ENCODE measurements around the gene SNX24. TPM values are rescaled to one million over a fixed set of nuclear protein-coding genes. Genes with fewer than 3 reads are reported as not detected.
"Not testable (repeated sequence)": the region's sequence is repeated elsewhere in the genome, so short reads cannot be mapped to it uniquely, and the experiment has no call there.

Gene SNX24, protein sequence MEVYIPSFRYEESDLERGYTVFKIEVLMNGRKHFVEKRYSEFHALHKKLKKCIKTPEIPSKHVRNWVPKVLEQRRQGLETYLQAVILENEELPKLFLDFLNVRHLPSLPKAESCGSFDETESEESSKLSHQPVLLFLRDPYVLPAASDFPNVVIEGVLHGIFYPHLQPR
- polyA plus RNA-seq (ENCODE audit: insufficient read length), result 12.0 TPM

DNA sequence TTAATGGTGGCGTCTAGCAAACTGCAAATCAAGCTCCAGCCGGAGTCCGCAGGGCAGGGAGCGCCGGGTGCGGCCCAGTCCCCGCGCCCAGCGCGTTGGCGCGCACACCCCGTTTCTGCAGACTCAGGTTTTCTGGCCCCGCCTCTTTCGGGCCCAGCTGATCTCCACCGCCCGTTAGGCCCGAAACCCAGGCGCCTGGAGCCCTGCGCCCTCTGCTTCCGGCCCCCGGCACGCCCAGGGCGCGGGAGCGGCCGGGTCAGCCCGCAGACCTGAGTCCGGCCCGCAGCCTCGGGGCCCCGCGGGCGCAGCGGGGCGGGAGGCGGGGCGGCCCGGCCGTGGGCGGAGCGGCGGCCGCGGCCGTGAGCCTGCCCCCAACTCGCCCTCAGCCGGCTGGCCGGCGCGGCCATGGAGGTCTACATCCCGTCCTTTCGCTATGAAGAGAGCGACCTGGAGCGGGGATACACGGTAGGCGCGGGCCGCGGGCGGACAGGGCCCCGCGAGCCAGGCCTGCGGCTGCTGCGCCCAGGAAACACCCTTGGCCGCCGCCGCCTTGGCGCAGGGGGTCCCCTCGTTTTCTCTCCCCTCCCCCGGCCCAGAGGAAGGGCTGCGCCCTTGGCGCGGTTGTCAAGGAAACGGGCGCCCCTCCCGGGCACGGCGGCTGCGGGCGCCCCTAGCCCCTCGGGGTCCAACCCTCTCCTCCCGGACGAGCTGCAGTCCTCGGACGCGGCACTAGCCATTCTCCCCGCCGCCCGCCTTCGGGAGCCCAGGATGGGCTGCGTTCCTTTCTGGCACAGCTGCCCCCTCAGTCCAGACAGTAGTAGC, at the start of gene SNX24:
SNX24 (plus strand) TSS at position 385 of the 822 bp plus-strand sequence; CDS start at position 406, 21 bp downstream.
- peak; percentile 34 for DNase-seq (ENCODE audit: low read depth)

DNA sequence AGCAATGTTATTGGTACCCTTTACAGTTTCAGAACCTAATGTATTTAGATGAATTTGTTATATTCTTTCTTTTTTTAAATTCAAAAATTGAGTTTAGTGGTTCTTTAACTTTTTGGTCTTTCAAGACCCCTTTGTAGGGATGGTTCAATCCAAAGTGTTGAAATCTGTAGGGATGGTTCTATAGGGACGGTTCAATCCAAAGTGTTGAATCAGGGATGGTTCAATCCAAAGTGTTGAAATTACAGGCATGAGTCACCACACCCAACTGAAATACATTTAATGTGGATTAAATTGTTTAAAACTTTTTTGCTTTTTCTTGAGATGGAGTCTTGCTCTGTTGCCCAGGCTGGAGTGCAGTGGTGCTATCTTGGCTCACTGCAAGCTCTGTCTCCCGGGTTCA, 39.9 kb upstream of the SNX24 start:
- DNase-seq (ENCODE audit: low read depth), result no peak

DNA sequence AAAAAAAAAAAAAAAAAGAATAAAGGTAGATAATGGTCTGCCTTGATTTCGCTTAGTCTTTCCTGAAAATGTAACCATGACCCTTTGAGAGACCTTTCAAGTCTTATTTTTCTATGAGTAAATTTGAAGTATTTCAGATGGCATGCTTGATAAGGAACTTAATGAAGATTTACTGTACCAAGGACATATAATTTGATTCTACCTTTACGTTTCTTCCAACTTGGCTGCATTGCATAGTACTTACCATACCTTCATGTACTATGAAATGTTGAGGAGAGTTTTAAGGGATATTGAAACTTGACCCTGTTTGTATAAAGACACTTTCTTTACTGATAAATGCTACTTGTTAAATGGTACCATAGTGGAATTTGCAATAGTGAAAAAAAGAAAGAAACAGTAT, 35.0 kb upstream of the SNX24 start:
- DNase-seq (ENCODE audit: low read depth), result no peak

DNA sequence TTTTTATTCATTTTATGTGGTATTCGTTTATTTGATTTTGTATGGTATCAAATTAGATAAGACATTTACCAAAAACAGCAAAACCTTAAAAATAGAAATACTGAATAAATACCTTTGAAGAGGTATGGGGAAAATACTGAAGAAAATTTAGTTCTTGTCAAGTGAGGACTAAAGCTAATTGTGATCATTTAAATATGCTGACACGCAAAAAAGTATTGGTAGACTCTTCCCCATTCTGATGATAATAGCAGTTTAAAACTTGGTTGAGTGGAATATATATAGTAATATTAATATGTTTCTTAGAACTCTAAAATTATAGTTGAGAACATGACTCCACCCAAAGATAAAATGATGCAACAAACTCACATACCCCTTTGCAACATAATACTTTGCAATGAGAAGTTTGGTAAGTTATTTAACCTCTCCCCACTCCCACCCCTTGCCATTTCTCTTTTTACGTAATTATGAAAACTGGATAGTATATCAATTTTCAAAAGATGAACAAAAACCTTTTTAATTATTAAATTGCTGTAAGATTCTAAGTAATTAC, 30.1 kb upstream of the SNX24 start:
- no peak for DNase-seq (ENCODE audit: low read depth)

DNA sequence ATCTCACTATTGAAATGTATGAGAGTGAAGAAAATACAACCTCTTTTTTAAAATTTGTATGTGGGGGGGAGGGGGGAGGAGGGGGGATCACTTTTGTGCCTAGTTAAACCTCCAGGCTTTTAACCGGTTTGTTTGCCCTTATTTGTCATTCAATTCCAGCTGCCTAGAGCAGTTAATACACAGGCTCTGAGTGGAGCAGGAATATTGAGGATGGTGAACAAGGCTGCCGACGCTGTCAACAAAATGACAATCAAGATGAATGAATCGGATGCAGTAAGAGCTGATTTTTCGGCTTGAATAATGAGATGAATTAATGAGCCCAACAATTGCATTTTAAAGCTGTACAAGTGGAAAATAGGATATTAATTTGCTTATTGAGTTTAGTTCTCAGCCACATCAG, 28.7 kb upstream of the SNX24 start:
- DNase-seq (ENCODE audit: low read depth), result no peak

DNA sequence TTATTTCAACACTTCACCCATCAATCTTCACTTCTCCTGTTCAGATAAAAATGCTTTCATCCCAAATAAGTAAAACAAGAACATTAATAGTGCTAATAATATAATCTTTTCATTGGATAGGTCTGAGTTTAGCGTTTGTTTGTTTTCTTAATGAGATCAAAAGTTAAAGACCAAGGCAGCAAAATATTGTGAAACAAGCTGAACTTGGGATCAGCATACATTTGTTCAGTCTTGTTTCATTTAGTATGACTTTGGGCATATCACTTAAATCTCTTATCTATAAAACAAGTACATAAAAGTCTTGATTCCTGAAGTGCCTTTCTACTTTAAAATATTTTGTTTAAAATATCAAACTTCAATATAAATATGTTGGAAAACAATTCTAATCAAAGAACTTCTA, 13.4 kb upstream of the SNX24 start:
- DNase-seq (ENCODE audit: low read depth), result no peak

DNA sequence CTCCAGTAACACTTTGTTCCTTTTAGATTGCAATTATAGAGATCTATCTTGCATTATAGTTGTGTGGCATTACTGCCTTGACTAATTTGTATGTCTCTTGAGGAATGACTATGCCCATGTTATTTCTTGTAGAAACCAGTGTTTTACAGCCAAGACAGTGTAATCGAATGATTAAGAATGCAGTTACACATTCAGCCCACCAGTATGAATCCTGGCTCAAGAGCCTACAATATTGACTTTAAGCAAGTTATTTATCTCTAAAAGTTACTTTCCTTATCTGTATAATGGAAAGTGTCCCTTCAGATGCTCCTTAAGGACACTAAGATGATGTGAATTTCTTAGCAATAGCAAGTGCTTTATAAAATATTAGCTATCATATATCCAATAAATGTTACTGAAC, 9.7 kb upstream of the SNX24 start:
- DNase-seq (ENCODE audit: low read depth), result no peak

DNA sequence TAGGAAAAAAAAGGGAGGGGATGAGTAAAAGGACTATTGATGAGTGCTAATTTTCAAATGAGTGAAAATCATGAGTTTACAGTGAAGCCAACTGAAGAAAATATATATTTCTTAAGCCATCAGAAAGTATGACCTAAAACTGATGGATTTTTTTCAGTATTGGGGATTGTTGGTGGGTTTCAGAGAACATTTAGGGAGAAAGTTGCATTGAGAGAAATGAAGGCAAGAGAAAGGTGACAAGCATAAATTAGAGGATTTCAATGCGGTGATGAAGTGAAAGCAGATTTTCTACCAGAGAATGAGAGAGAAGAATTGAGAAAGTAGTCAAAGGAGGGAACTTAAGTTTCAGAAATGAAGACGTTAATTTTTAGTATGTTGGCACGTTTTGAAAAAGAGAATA, 8.5 kb upstream of the SNX24 start:
- no peak for DNase-seq (ENCODE audit: low read depth)

DNA sequence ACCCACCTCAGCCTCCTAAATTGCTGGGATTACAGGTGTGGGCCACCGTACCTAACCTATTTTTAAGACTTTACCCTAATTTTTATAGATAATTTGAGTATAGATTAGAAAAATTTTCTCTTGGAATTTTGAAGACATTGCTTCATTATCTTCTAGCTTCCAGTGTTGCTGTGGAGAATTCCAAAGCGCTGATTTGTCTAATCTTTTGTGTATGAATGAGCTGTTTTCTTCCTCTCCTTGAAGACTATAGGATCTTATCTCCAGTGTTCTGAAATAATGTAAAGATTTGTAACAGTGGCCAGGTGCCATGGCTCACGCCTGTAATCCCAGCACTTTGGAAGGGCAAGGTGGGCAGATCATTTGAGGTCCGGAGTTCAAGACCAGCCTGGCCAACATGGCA, 5.7 kb upstream of the SNX24 start:
- DNase-seq (ENCODE audit: low read depth), result no peak

DNA sequence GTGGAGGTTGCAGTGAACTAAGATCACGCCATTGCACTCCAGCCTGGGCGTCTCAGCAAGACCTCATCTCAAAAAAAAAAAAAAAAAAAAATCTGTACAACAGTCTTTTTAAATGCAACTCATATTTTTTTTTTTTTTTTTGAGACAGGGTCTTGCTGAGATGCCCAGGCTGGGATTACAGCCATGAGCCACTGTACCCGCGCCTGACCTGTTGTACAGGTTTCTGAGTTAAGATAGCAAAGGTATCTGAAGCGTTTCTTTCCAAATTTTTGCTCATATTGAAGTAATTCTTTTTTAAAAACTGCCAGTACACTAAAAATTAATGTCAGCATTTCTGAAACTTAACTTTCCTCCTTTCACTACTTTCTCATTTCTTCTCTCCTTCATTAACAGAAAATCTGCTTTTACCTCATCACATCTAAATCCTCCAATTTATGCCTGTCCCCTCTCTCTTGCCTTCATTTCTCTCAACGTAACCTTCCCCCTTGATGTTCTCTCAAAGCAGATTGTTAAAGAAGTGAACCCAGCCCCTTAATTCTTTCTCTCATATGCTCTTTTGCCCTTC, 3.3 kb upstream of the SNX24 start:
- no peak for DNase-seq (ENCODE audit: low read depth)

DNA sequence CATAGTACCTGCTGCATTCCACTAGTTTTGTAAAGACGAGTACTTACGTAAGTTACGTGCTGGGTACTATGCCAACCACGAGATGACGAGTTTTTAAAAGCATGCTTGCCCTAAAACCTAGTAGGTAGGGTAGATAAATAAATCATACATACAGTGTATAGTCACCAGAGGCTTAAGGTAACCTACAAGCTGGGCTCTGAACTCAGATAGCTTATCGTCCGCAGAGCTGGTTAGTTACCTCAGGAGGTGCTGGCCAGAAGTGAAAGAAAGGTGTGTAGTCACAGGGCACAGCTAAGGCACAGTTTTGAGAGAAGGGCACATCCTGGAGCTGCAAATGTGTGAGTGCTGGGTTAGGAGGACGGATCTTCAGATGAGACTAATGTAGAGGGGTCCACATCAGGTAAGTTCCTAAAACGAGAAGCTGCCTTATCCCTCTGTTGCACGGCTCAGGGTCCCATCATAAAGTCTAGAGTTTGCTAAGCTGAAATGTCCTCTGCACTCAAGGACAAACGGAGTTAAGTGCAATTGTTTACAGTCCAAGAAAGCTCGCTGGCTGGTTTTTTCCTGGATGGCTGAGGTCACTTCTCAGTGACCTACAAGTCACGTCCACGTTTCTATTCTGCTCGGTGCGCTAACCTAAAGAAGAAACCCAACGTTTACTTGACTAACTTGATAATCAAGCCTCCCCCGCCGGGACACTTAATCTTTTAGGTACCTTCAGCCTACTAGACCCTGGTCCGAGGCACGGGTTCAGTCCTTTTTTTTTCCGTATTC, 1.1 kb upstream of the SNX24 start:
- no peak for DNase-seq (ENCODE audit: low read depth)

DNA sequence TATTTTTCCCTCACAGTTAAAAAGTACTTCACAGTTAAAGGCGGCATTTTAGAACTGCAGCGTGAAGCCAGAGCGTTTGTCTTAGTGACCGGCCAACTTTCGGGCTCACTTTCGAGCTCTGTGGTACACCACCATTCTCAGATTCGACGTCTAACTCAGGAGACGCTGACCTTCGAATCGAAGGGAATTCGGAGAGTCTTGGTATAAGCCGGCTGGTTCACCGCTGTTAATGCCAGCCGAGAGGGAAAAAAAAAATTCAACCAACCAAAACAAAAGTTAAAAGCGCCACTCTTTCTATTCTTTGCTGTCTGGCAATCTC, 544 bp upstream of the SNX24 start:
- no peak for DNase-seq (ENCODE audit: low read depth)

DNA sequence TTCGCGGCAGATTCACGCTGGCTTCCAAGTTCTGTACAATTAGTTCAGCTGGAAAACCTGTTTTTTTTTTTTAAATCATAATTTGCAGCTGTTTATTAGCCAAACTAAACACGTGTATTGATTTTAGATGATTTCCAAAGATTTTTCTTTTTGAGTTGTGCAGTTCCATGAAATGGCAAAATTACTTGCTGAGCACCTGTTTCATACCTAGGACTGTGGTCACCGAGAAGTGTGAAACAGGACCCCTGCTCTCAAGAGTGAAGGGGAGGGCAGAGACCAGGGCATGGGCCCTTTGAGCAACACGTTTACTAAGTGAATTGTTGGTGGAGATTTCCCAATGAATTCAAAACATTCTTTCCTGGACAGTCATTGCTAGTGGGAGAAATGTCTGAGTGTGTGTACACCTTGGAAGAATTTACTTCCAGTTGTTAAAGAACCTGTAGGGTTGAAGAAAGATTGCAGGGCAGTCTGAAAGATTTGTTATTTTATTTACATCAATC, 688 bp downstream of the SNX24 start:
- no peak for DNase-seq (ENCODE audit: low read depth)

DNA sequence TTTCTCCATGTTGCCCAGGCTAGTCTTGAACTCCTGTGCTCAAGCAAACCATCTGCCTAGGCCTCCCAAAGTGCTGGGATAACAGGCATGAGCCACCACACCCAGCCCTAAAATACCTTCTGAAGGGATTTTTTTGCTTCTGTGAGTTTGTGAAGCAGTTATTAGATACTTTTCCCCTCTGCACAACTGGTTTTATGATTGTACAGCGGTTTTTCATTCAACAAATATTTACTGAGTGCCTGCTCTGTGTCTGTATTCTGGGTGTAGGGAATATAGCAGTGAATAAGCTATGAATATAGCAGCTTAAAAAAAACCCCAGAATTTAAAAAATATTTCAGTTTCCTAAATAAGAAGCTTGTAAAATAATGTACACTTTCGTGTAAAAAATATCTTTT, 2.3 kb downstream of the SNX24 start:
- DNase-seq (ENCODE audit: low read depth), result no peak

DNA sequence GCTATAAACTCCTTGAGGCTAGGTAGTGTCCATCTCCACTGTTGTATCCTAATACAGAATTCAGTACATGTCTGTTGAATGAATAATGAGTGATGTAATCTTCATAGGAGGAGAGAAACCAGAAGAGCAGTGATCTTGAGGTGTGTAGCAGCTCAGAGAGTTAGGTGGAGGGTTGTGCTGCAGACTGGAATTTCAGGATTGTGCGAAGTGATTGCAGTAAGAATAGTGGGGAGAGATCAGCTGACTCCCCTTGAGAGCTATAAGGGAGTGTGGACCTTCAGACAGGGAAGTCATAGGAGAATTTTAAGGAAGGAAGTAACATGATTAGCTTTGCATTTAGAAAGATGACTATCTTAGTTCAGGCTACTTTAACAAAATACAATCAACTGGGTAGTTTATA, 4.4 kb downstream of the SNX24 start:
- DNase-seq (ENCODE audit: low read depth), result no peak

DNA sequence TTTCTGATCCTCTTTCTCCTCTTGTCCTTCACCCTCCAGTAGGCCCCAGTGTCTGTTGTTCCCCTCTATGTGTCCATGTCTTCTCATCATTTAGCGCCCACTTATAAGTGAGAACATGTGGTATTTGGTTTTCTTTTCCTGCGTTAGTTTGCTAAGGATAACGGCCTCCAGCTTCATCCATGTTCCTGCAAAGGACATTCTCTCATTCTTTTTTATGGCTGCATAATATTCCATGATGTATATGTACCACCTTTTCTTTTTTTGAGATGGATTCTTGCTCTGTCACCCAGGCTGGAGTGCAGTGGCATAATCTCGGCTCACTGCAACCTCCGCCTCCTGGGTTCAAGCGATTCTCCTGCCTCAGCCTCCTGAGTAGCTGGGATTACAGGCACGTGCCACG, 12.1 kb downstream of the SNX24 start:
- DNase-seq (ENCODE audit: low read depth), result not testable (repeated sequence)

DNA sequence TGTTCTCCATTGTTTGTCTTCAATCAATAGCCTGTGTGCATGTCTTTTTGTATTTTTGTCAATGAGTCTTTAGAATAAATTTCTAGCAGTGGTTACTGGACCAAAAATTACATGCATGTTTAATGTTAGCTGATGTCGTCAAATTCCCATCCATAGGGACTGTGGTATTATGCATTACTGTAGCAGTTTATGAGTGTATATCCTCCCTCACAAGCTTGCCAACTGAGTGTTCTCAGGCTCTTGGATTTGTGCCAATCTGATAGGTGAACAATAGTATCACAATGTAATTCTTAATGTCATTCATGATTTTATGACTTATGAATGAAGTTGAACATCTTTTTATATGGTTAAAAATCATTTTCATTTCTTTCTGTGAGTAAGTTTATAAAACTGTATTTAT, 13.0 kb downstream of the SNX24 start:
- no peak for DNase-seq (ENCODE audit: low read depth)

DNA sequence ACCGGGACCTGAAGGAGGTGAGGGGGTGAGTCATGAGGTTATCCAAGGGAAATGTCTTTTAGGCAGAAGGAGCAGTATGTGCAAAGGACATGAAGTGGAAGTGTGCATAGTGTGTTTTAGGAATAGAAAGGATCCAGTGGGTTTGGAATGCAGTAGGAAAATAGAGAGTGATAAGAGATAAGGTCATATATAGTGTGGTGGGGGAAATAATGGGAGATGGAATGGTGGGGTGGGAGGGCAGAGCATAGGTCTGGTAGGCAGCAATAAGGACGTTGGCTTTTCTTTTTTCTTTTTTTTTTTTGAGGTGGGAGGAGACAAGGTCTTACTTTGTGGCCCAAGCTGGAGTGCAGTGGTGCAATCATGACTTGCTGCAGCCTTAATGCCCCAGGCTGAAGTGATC, 17.8 kb downstream of the SNX24 start:
- no peak for DNase-seq (ENCODE audit: low read depth)

DNA sequence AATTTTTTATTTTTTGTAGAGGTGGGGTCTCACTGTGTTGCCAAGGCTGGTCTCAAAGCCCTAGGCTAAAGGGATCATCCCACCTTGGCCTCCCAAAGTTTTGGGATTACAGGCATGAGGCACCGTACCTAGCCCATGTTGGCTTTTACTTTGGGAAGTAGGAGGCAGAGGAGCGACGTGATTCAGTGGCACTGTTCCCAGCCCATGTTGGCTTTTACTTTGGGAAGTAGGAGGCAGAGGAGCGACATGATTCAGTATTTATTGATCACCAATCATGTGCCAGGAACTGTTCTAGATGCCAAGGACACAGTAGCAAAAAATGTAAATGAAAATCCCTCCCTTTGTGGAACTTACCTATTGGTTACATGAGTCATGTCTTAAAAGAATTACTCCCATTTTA, 18.3 kb downstream of the SNX24 start:
- no peak for DNase-seq (ENCODE audit: low read depth)

DNA sequence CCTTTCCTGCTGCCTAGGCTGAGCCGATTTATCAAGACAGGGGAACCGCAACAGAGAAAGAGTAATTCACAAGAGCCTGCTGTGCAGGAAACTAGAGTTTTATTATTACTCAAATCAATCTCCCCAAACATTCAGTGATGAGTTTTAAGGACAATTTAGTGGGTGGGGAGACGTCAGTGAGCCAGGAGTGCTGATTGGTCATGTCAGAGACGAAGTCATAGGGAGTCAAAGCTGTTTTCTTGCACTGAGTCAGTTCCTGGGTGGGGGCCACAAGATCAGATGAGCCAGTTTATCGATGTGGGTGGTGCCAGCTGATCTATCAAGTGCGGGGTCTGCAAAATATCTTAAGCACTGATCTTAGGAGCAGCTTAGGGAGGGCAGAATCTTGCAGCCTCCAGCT, 19.0 kb downstream of the SNX24 start:
- DNase-seq (ENCODE audit: low read depth), result no peak

DNA sequence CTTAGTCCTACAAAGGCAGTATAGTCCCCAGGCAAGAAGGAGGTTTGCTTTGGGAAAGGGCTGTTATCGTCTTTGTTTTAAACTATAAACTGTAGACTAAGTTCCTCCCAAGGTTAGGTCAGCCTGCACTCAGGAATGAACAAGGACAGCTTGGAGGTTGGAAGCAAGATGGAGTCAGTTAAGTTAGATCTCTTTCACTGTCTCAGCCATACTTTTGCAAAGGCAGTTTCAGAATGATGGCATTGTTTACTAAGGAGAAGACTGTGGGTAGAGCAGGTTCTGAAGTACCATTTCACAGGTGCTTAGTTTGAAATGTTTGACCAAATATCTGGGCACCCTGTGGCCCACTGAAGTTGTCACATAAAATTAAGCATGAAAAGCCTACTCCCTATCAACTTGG, 19.4 kb downstream of the SNX24 start:
- no peak for DNase-seq (ENCODE audit: low read depth)

DNA sequence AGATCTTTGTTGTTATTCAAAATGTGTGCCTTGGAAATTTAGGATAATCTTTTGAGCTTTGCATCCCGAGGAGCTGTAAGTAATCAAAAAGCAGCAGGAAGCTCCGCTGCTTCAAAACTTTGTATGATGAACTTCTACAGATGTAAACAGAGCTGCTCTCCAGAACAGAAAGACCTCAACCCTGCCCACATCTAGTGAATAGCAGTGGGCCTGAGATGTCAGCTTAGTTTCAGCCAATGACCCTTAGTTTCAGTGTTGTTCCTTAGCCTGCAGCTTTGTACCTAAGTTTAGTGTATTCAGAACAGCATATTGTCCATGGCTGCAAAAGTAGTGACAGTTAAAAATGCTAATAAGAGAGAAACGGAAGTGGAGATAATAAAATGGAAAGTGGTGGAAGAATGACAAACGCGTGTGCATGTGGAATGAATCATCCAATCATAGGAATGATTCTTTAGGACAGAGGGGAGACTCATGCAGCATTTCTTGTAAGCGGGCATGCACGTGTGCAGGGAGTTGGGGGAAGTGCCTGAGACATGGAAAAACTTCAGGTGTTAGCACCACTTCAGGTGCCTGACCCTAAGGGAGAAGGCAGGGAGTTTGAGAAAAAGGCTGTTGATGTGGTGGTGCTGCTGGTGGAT, 24.9 kb downstream of the SNX24 start:
- no peak for DNase-seq (ENCODE audit: low read depth)
